ENCODE measurements around the gene CFAP107.

CFAP107 gene

GRCh38 chr1:12799730-12800129 lies 53.7 kb downstream of the CFAP107 start:
- Histone ChIP-seq H3K36me3 (ENCODE audit: control insufficient read depth, insufficient read depth, low read length) (no peaks in the 10 kb centered on the region), H3K4me3 (ENCODE audit: insufficient read depth, low read depth, low read length, poor library complexity, severe bottlenecking) (no peak overlapping the region), H3K4me1 (ENCODE audit: control insufficient read depth, insufficient read depth, low read length, poor library complexity, severe bottlenecking) (no peaks in the 10 kb centered on the region), H3K27me3 (replicated peaks; ENCODE audit: control insufficient read depth, insufficient read depth, low read length, poor library complexity, severe bottlenecking) (no peaks in the 10 kb centered on the region), H3K9me3 (ENCODE audit: control insufficient read depth, low read length) (no peaks in the 10 kb centered on the region), H3K27ac (ENCODE audit: insufficient read depth, low read length, poor library complexity, severe bottlenecking) (no peak overlapping the region)
- DNase-seq: no peak

DNA sequence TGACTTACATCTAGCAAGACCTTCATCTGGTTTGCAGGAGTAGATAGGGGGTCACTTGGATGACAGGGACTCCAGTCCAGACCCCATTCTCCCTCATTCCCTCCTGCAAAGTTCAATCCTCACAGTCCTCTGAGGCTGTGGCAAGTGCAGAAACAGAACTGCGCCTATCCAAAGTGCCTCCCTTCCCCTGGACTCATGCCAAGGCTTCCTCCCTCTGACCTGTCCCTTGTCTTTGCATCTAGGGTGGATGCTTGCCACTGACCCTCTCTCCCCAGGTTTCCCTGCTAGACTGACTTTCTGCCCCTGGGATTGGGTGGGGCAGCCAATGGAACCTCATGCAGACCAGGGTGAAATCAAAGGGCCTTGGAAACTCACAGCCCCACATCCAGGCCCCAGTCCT lies 63.9 kb downstream of the CFAP107 start:
- no peak for DNase-seq
- no peaks in the 10 kb centered on the region for H3K36me3 ChIP-seq (ENCODE audit: control insufficient read depth, insufficient read depth, low read length)
- no peaks in the 10 kb centered on the region for H3K27me3 ChIP-seq (replicated peaks; ENCODE audit: control insufficient read depth, insufficient read depth, low read length, poor library complexity, severe bottlenecking)
- no peaks in the 10 kb centered on the region for H3K9me3 ChIP-seq (ENCODE audit: control insufficient read depth, low read length)
- H3K4me1 ChIP-seq (ENCODE audit: control insufficient read depth, insufficient read depth, low read length, poor library complexity, severe bottlenecking): no peaks in the 10 kb centered on the region
- H3K27ac ChIP-seq (ENCODE audit: insufficient read depth, low read length, poor library complexity, severe bottlenecking): no peak overlapping the region
- no peak overlapping the region for H3K4me3 ChIP-seq (ENCODE audit: insufficient read depth, low read depth, low read length, poor library complexity, severe bottlenecking)

GRCh38 chr1:12810691-12811408 lies 64.8 kb downstream of the CFAP107 start:
- no peaks in the 10 kb centered on the region for H3K4me1 ChIP-seq (ENCODE audit: control insufficient read depth, insufficient read depth, low read length, poor library complexity, severe bottlenecking)
- DNase-seq: no peak
- H3K4me3 ChIP-seq (ENCODE audit: insufficient read depth, low read depth, low read length, poor library complexity, severe bottlenecking): no peak overlapping the region
- H3K36me3 ChIP-seq (ENCODE audit: control insufficient read depth, insufficient read depth, low read length): no peaks in the 10 kb centered on the region
- no peaks in the 10 kb centered on the region for H3K9me3 ChIP-seq (ENCODE audit: control insufficient read depth, low read length)
- no peaks in the 10 kb centered on the region for H3K27me3 ChIP-seq (replicated peaks; ENCODE audit: control insufficient read depth, insufficient read depth, low read length, poor library complexity, severe bottlenecking)
- H3K27ac ChIP-seq (ENCODE audit: insufficient read depth, low read length, poor library complexity, severe bottlenecking): no peak overlapping the region

GRCh38 chr1:12811409-12811784 lies 65.4 kb downstream of the CFAP107 start:
- no peaks in the 10 kb centered on the region for H3K4me1 ChIP-seq (ENCODE audit: control insufficient read depth, insufficient read depth, low read length, poor library complexity, severe bottlenecking)
- H3K4me3 ChIP-seq (ENCODE audit: insufficient read depth, low read depth, low read length, poor library complexity, severe bottlenecking): no peak overlapping the region
- H3K27ac ChIP-seq (ENCODE audit: insufficient read depth, low read length, poor library complexity, severe bottlenecking): no peak overlapping the region
- no peaks in the 10 kb centered on the region for H3K9me3 ChIP-seq (ENCODE audit: control insufficient read depth, low read length)
- no peak for DNase-seq
- H3K27me3 ChIP-seq (replicated peaks; ENCODE audit: control insufficient read depth, insufficient read depth, low read length, poor library complexity, severe bottlenecking): no peaks in the 10 kb centered on the region
- no peaks in the 10 kb centered on the region for H3K36me3 ChIP-seq (ENCODE audit: control insufficient read depth, insufficient read depth, low read length)

All from effector memory CD4-positive, alpha-beta T cell (primary cell).